HG03135 (cell line): Measurements from ENCODE around the gene LUM.
"Not testable (repeated sequence)": the region's sequence is repeated elsewhere in the genome, so short reads cannot be mapped to it uniquely, and the experiment has no call there.

Source experiments
- ATAC-seq: cut with Tn5 transposase; IDR thresholded peaks from one replicate; pipeline ENCODE4 v1.9.1; 2021; ENCODE audit warnings: mild to moderate bottlenecking, moderate library complexity; ENCODE audit not compliant: unreplicated experiment

The LUM gene

DNA sequence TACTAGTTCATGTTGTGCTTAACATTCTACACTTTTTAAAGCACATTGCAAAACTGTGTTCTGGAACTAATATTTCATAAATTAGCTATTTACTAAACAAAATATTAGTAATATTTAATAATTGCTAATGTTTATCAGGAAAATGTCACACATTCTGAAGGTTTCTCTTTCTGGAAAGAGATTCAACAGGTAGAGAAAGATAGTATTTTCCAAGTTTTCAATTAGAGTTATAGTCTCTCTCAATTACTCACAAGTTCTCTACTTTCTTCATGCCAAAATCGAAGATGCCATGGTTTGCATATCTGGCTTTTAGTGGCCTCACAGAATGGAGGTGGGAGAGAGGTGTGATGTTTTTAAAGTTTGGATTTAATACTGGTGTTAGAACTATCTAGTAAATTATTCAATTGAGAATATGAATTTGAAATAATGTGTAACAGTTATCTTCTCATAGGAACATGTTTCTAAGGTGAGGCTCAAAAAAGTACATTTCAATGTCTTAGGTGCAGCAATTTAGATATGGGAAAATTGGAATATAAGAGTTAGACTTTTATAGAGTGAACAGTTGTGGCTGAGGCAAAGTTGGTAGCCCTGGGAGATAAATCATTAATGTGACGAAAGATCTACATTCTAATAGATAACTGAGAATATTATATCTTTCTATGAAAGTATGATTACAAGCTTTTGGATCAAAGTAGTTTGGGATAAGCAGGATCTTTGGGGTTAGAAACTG is 1.5 kb downstream of the LUM start:
- no peak for ATAC-seq

DNA sequence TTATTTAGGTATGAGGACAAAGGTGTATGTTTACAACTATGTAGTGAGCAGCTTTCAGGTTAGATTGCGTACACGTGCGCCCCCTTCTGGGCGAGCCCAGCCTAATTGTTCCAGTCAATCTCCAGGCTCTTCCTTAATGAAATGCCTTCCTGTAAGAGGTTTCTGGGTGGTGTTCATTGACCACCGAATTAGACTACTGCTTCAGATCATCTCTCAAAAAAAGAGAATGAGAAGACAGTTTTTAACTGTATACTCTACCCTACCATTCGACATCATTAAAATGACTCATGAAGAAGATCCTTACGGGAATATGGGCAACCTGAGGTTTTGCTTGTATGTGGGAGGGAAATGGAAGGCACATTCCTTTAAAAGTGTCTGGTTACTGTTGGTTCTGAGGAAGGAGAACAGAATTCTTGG is 2.1 kb downstream of the LUM start:
- peak; percentile 80 for ATAC-seq

DNA sequence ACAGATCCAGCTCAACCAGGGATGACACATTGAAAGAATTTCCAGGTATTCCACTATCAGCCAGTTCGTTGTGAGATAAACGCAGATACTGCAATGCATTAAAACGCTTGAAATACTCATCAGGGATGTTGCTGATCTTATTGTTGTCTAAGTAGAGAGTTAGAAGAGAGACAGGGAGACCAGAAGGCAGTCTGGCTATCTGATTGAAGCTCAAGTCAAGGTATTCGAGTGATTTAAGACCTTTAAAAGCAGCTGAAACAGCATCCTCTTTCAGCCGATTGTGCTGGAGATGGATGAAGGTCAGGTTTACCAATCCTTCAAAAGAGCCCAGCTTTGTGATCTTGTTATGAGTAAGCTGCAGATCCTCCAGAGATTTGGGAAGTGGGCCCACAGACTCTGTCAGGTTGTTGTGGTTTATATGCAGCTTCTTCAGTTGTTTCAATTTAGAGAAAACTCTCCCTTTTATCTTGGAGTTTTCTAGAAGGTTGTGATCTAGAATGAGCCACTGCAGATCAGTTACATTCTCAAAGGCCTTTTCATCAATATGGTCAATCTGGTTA is 3.0 kb downstream of the LUM start:
- no peak for ATAC-seq

DNA sequence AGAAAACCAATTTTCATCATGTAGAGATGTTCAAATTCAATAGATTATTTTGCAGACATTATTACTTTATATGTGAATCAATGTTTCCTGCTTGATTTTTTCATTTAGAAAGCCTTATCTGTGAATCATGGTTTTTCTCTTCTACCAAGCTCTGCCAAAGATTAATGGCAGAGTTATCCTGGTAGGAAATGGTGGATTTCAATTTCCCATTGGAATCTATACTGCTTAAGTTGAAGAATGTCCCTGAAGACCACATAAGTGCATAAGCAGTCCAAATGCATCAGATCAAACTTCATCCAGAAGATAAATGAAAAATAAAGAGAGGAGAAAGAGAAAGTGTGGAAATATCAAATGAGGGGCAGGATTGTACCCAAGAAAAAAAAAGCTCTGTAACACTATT is 5.0 kb downstream of the LUM start:
- ATAC-seq: no peak

DNA sequence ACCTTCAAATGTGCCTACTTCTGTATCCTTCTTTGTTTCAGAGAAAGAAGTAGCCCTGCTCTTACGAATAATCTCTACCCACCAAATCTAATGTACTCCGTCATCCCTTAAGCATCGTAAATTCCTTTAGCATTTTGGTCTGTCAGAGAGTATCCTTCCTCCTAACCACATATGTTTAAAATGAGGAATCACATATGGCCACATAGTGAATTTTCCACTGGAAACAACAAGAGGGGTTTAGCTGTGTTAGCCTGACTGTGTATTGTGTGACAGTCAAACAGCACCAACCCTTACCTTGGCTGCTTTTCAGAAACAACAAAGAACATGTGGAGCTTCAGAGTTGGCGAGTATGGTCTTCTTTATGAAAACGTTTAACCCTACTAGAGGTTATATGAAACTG is 5.5 kb downstream of the LUM start:
- no peak for ATAC-seq

DNA sequence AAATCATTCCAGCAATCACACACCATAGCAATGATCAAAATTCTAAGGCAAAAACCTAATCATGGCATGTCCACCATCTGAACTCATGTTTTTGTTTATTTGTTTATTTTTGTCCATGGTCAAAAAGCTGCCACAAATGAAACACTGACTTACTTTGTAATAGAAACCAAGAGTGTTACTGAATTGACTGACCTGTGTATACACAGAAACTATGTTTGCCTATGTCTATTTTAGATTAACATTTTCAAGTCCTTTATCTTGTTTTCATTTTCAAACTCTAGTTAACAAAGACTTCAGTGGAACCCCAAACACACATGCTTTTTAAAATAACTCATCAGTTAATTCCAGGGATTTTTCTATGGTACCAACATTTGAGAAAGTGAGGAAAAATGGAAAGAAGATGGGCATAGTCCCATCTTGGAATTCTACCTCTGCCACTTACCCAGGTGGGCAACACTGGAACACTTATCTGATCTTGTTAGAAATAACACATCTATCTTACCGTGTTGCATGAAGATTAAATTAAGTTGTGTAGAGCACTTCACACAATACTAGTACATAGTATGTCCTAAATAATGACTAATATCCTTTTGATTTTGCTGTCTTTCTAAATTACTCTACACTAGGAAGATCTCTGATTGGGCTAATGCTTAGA is 6.4 kb downstream of the LUM start:
- ATAC-seq: no peak

DNA sequence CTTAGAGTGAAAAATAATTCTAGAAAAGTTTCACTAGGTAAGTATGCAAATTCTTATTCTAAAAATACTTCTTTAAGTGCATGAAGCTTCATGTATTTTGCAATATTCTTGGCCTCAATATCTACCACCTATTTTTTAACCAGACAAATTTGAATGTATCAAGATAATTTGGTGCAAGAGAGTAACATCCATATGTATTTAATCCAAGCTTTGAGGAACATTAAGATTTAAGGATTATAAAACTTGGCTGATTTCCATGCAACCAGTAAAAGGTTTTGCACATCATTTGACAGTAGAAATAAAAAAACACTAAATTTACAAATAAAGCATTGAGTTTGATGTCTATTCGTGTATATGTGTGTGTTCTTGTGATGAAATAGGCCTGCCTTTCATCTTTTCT is 7.7 kb downstream of the LUM start:
- no peak for ATAC-seq

DNA sequence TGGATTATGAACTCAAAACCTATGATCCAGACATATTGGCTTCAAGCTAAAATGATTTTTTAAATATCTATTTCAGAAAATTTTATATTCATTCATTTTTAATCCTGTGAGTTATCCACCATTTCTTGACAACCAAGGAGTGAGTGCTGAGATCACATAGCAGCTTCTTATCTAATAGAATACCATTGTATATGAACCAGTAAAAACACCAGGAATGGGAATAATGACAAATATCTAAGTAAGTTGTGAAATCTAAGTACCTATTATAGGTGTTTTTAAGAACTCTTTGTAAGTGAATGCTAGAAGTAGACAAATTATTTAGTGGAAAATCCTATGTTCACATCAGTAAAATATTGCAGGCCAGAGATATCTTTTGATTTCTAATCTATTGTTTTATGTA is 8.2 kb downstream of the LUM start:
- no peak for ATAC-seq

DNA sequence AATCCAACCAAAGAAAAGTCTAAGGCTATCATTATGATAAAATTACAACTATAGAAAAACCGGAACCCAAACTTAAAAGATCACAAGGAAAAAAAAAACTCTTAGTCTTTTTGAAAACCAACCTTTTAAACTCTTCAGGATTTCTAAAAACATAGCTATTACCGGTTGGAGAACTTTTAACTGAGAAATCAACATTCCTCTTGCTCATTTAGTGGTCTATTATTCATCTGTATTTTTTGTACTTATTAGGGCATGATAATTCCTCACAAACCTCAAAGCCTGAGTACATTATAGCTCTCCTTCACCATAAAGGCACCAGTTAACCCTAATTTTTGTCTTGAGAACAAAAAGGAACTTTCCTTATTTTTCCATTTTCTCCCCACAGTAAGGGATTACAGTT is 10.4 kb downstream of the LUM start:
- ATAC-seq: no peak

DNA sequence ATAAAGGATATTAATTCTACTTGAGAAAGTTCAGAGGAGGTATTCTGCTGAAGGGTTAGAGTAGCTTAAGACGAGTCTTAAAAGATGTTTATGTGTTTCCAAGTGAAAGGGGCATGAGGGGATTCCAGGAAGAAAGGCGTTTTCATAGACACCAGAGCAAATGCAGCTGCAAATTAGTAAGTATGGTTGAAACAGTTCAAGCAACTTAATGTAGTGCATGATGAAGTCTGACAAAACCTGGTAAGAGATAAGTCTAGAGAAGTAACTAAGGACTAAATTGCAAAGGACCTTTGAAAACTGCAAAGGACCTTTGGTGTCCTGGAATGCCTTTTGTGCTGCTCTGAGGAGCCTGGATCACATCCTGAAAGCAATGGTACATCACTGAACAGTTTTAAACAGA is 11.5 kb downstream of the LUM start:
- ATAC-seq: no peak

DNA sequence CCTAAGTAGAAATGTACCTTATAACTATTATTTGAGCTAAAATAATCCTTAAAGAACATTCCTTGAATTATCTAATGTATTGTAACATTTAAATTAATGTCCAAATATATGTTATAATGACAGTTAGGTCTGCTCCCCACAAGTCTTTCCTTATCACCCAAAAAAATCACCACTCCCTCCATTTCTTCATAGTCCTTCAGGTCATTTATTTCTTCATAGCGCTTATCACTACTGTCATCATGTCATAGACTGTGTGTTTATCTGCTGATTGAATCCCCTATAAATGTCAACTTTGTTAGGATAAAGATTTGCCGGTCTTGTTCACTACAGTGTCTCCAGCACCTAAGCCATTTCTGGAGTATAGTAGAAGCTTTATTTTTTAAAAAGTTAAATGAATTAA is 12.0 kb downstream of the LUM start:
- no peak for ATAC-seq

DNA sequence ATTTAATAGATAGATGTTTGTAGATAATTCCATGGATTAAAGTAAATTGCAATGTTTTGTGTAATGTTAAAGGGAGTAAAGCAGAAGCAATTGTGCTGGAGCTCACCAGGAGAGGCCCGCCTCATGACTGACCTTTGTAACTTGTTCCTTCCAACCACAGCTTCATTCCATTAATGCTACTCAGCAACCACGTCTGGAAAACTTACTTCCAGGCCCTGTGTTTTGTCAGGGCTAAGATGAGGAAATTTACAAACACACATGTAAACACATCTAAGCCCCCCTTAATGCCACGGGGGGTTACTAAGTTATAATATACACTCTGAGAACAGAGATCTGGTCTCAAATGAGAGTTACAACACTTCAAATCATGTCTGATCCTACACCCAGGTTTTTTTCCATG is 12.4 kb downstream of the LUM start:
- ATAC-seq: no peak

DNA sequence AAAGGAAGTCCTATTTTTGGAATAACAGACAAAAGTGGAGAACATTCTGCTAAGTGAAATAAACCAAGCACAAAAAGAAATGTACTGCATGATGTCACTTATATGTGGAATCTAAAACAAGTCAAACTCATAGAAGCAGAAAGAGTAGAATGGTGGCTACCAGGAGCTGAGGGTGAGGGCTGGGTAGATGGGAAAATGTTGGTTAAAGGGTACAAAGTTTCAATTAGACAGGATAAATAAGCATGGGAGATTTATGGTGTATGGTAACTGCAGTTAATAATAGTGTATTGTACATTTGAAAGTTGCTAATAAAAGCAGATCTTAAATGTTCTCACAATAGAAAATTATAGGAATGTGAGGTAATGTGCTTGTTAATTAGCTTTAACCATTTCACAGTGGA is 12.8 kb downstream of the LUM start:
- no peak for ATAC-seq

DNA sequence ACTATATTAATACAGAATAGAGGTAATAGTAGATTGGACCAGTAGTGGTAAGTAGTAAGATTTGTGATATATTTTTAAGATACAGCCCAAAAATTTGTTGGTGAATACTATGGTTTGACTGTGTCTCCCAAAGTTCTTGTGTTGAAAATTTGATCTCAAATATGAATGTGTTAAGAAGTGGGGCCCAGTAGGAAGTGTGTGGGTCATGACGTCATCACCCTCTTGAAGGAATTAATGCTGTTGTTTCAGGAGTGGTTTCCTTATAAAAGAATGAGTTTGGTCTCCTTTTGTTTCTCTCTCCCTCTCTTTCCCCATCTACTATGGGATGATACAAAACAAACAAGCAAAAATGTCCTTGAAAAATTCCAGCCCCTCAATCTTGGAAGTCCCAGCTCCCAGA is 16.3 kb downstream of the LUM start:
- no peak for ATAC-seq

DNA sequence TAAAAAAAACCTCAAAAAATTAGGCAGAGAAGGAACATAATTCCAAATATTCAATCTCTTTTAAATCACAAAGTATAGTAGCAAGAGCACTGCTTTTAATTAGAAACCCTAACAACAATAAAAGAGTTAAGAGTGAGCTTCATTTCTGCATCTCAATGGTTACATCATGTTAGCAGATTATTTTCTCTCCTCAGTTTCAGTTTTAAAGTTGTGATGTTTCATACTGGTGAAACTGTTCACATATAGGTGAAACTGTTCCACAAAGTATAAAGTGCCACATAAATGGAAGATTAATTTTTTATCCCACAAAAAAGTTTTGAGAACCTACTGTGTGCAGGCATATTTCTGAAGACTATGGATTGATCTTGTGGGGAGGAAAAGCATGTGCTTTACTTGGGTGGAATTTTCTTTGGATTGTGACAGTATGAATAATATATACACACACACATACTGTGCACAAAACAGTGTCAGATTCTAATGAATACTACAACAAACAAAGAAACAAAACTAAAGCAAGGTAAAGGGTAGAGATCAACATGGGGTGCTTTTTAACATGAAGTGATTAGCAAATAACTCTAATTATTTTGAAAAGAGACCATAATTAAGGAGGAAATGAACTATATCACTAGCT is 17.1 kb downstream of the LUM start:
- no peak for ATAC-seq

DNA sequence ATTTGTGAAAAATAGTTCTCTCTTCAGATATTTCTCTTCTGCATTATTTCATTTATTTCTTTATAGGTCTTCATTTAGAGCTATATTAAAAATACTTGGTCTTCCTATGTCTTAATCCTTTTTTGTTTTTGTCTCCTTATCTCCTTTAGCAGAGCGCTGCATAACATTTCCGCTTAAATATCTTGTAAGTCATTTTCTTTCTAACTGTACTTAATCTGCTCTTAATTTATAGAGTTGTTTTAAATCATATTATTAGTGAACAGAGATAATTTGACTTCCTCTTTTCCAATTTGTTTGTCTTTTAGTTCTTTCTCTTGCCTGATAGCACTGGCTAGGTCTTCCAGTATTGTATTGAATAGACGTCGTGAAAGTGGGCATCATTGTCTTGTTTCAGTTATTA is 18.0 kb downstream of the LUM start:
- ATAC-seq: no peak

DNA sequence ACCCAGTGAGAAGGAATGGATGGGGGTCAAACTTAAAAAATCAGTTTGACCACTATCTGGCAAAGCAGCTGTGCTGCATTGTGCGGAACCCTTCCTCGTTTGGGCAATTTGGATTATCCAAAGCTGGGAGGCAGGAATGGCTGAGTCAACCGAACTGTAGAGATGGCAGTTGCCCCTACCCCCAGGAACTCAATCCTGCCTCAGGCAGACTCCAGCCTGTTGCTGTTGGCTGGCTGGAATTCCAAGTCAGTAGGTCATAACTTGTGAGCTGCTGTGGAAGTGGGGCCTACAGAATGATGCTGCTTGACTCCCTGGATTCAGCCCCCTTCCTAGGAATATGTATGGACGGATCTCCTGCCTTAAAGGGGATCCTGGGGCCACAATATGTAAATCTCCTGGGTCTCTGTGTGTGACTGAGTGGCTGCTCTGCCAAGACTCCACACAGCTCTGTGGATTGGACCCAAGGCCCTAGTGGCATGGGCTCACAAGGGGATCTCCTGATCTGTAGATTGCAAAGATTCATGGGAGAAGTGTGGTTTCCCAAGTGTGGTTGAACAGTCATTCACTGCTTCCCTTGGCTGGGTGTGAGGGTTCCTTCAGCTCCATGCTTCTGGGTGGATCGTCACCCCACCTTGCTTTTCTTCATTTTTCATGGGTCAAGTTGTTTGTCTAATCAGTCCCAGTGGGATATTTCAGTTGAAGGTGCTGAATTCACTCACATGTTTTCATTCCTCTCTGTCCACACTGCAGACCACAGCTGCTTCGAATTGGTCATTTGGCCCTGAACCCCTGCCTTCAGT is 19.2 kb downstream of the LUM start:
- ATAC-seq: no peak

DNA sequence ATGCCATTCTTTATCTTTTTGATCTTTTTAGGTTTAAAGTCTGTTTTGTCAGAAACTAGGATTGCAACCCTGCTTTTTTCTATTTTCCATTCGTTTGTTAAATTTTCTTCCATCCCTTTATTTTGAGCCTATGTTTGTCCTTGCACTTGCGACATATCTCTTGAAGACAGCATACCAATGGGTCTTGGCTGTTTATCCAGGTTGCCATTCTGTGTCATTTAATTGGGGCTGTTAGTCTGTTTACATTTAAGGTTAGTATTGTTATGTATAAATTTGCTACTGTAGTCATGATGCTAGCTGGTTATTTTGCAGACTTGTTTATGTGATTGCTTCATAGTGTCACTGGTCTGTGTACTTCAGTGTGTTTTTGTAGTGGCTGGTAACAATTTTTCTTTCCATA is 21.3 kb downstream of the LUM start:
- not testable (repeated sequence) for ATAC-seq

DNA sequence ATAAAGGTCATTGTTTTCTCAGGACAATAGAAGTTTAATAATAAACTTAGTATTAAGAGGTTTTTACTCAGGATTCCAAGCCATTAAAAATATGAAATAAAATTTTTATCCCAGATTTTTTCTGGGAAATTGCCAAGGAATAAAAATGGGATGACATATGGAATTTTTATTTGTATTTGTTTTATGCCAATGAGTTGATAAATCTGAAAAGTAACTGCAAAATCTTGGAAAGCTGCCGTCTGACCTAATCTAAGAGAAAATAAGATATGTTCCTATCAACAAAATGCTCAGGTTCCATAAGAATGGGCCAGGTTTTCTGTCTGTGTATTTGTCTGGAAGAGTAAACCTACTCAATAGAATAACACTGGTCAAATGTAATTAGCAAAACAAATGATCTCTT is 31.3 kb downstream of the LUM start:
- no peak for ATAC-seq

DNA sequence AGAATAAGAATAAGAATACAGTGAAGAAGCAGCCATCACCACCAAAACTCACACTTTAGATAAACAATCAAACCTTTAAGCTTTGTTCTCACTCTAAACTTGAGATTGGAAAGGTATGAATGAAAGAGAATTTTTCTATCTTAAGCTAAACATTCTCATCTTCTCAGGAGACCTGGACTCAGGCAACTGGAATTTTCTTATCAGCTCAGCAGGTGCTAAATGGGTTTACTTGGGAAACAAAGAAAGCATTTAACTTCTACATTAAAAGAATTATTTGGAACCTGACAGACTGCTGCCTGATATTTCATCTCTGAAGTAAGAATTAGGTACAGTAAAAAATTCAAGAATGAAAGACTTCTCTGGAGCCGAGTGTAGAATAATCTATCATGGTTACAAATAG is 32.8 kb downstream of the LUM start:
- no peak for ATAC-seq

DNA sequence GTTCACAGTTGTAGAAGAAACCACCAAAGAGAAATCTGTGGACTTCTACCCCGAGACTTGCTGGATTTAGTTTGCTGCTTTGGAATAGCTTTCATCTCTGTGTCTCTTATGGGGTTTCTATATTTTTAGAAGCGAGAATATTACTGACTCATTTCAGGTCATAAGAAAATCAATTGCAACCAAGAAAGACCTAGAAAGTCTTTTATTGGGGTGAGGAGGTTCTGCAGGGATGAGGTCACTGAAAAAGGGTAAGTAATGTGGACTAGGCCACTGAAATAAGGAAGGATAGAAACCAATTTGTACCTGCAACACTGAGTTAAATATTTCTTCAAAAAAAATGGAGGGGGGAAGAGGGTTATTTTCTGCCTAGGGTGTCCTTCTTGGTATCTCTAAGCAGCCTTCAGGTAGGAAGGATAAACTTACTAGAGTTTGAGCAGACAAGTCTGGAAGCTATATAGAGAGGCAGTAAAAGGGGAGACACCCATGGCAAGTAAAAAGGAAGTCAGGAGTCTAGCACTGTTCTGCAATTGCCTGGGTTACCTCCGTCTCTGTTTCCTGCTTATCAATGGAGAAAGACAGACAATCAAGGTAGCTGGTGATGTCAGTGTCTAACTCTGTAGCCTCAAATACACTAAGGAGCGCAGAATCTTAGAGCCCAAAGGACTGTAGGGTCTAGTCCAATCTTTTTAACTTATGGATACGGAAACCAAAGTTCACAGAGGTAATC is 33.9 kb downstream of the LUM start:
- ATAC-seq: no peak
